ENCODE measurements around the gene ZDHHC14.
"Not testable (repeated sequence)": the region's sequence is repeated elsewhere in the genome, so short reads cannot be mapped to it uniquely, and the experiment has no call there.

Gene ZDHHC14

DNA sequence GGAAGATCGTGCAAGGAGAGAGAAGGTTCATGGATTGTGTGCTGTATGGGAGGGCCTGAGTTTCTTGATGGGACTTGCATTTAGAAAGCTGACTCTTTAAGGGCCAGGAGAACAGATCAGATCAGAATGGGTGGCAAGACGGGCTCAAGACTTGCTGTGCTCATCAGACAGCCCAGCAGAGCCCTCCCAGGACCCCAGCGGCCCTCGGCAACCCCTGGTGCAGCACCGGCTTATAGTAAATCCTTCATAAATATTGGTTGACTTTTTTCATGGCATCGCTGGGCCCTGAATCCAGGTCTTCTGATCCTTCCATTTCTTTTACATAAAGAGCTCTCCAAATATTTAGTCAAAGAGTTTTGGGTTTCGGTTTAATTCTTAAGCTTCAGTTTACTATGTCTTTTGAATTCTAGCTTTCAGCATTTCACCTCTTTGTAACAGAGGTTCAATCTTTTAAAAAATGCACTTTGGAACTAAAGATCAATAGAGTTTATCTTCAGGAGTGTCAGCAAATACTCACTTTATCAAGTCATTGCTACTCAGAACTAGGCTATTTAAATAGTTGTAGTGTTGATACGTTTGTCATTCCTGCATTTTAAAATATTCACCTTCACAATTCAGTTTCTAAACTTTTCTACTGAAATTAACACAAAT is 205.6 kb downstream of the ZDHHC14 start:
- POLR2A ChIA-PET (ENCODE audit: low non-redundant PET), result no interaction called here

DNA sequence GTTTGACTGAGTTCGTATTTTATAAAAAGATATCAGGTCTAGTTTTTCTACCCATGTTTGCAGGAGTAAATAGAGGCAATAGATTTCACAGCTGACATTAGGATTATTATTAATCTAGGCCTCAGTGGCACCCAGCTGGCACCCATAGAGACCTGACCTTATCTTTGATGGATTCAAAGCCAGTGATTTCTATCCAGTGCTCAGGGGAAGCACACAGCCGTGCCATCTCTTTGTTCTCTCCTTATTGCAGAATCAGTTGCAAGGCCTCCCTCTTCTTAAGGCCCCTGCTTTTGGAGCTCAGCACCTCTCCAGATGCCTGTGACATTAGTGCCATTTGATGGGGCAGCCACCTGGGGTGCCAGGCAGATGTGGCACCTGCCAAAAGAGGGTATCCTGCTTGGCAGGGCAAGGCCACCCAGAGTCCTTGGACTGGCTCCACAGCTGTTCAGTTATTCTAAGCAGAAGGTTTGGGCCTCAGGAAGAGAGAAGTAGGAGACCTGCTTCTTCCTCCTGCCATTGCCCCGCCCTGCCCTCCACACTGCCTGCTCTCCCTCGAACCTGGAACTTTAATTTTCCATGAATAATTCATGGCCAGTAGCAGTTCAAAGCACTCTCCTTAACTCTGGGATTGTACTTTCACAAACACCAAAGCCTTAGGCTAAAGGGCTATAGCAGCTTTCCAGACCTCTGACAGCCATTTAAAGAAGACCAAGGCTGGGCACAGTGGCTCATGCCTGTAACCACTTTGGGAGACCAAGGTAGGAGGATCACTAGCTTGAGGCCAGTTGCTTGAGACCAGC is 206.3 kb downstream of the ZDHHC14 start:
- no peak for DNase-seq (ENCODE audit: low spot score)
- no peak overlapping the region for H3K27ac ChIP-seq
- TF ChIP-seq, protein P1, sequence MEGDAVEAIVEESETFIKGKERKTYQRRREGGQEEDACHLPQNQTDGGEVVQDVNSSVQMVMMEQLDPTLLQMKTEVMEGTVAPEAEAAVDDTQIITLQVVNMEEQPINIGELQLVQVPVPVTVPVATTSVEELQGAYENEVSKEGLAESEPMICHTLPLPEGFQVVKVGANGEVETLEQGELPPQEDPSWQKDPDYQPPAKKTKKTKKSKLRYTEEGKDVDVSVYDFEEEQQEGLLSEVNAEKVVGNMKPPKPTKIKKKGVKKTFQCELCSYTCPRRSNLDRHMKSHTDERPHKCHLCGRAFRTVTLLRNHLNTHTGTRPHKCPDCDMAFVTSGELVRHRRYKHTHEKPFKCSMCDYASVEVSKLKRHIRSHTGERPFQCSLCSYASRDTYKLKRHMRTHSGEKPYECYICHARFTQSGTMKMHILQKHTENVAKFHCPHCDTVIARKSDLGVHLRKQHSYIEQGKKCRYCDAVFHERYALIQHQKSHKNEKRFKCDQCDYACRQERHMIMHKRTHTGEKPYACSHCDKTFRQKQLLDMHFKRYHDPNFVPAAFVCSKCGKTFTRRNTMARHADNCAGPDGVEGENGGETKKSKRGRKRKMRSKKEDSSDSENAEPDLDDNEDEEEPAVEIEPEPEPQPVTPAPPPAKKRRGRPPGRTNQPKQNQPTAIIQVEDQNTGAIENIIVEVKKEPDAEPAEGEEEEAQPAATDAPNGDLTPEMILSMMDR (conservative IDR thresholded peaks at IDR 0.05; ENCODE audit: low read depth), result no peak
- ChIA-PET CTCF (no interaction called here), POLR2A (ENCODE audit: low non-redundant PET) (no interaction called here)

More for the DNA sequence above, 205.6 kb downstream of the ZDHHC14 start:
- TF ChIP-seq, protein P1 (conservative IDR thresholded peaks at IDR 0.05; ENCODE audit: low read depth), result no peak
- DNase-seq (ENCODE audit: low spot score), result no peak
- no peak overlapping the region for H3K27ac ChIP-seq
- CTCF ChIA-PET, result no interaction called here

DNA sequence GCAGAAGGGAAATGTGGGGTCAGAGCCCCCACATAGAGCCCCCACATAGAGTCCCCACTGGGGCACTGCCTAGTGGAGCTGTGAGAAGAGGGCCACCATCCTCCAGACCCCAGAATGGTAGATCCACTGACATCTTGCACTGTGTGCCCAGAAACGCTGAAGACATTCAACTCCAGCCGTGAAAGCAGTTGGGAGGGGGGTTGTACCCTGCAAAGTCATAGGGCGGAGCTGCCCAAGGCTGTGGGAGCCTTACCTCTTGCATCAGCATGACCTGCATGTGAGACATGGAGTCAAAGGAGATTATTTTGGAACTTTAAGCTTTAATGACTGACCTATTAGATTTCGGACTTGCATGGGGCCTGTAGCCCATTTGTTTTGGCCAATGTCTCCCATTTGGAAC is 209.7 kb downstream of the ZDHHC14 start:
- H3K27ac ChIP-seq; CTCF ChIA-PET; DNase-seq (ENCODE audit: low spot score); POLR2A ChIA-PET (ENCODE audit: low non-redundant PET): not testable (repeated sequence)

DNA sequence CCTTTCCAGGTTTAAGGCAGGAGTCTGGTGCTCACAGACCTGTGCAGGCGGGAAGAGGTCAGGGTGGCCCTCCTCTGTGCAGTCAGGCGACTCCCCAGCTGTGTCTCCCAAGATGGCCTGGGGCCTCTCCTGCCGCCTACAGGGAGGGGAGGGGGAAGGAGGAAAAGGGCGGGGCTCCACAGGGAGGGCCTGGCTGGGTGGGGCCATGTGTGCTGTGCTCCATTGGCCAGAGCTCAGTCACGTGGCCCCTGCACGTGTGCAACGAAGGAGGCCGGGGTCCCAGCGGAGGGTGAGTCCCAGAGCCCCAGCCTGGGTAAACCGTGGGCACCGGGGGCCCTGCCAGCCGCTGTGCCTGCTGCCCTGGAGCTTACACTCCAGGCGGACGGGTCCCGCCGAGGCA is 211.6 kb downstream of the ZDHHC14 start:
- CTCF ChIA-PET, result no interaction called here
- no peak for DNase-seq (ENCODE audit: low spot score)
- H3K27ac ChIP-seq, result no peak overlapping the region
- TF ChIP-seq, protein P1 (conservative IDR thresholded peaks at IDR 0.05; ENCODE audit: low read depth), result no peak
- POLR2A ChIA-PET (ENCODE audit: low non-redundant PET), result no interaction called here

DNA sequence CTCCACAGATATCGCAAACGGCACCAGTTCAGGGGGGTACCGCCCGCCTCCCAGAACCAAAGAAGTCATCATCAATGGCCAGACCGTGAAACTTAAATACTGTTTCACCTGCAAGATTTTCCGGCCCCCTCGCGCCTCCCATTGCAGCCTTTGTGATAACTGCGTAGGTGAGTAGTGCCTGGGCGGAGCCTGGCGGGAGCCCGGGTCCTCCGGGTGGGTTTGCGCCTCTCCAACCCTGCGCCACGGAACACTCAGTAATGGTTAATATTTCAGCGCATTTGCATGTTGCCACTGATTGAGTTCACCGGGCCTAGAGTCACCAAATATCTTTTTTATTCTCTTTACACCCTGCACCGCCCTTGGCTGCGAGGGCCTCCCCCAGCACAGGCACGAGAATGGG is 212.0 kb downstream of the ZDHHC14 start:
- ChIA-PET CTCF (no interaction called here), POLR2A (ENCODE audit: low non-redundant PET) (no interaction called here)
- TF ChIP-seq, protein P1 (conservative IDR thresholded peaks at IDR 0.05; ENCODE audit: low read depth), result no peak
- H3K27ac ChIP-seq, result no peak overlapping the region
- DNase-seq (ENCODE audit: low spot score), result no peak

DNA sequence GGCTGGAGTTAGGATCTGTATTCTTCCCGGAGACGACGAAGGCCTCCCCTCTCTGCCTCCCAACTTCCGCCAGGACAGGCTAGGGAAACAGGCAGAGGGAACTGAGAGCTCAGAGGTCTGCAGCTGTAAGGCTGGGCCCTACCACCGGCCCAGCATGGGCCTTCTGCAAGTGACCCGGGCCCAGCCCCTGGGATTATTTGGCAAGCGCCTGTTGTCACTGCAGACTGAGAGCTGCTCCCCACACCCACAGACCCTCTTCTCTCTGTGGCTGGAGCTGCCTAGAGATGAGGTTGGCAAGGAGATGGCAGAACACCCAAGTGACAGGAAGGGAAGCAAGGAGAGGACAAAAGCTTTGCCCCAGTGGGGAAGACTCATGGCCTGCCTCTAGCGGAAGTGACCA is 212.6 kb downstream of the ZDHHC14 start:
- ChIA-PET POLR2A (ENCODE audit: low non-redundant PET) (no interaction called here), CTCF (no interaction called here)
- no peak for DNase-seq (ENCODE audit: low spot score)
- TF ChIP-seq, protein P1 (conservative IDR thresholded peaks at IDR 0.05; ENCODE audit: low read depth), result no peak
- no peak overlapping the region for H3K27ac ChIP-seq

DNA sequence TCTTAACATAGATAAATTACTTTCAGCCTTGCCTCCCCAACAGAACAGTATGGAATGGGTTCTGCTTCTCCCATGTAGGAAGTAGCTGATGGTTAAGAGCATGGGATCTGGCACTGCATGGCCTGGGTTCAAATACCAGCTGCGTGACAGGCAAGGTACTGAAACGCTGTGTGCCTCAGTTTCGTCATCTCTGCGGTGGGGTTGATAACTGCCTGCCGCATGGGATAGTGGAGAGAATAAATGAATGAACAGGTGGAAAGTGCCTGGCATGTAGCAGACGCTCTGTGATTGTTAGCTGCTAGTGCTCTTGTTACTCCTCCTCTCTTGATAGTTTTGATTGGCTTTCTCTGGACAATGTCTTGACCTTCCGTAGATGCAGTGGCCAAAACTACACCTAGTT is 213.3 kb downstream of the ZDHHC14 start:
- CTCF ChIA-PET, result interaction anchor here (0.6 kb wide), 1 partner anchor 328 kb away, joined by 3 read pairs; no protein-coding TSS in a partner anchor
- TF ChIP-seq, protein P1 (conservative IDR thresholded peaks at IDR 0.05; ENCODE audit: low read depth), result no peak
- DNase-seq (ENCODE audit: low spot score), result no peak
- POLR2A ChIA-PET (ENCODE audit: low non-redundant PET), result no interaction called here
- no peak overlapping the region for H3K27ac ChIP-seq

Measured in RWPE1 (cell line).